ENCODE measurements around the gene NREP.

GRCh38 chr5:111782216-111782615 lies 25.2 kb upstream of the NREP start:
- TF ChIP-seq, protein P1, sequence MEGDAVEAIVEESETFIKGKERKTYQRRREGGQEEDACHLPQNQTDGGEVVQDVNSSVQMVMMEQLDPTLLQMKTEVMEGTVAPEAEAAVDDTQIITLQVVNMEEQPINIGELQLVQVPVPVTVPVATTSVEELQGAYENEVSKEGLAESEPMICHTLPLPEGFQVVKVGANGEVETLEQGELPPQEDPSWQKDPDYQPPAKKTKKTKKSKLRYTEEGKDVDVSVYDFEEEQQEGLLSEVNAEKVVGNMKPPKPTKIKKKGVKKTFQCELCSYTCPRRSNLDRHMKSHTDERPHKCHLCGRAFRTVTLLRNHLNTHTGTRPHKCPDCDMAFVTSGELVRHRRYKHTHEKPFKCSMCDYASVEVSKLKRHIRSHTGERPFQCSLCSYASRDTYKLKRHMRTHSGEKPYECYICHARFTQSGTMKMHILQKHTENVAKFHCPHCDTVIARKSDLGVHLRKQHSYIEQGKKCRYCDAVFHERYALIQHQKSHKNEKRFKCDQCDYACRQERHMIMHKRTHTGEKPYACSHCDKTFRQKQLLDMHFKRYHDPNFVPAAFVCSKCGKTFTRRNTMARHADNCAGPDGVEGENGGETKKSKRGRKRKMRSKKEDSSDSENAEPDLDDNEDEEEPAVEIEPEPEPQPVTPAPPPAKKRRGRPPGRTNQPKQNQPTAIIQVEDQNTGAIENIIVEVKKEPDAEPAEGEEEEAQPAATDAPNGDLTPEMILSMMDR (IDR thresholded peaks at IDR 0.05): no peak
- no peak for TF ChIP-seq POLR2A (IDR thresholded peaks at IDR 0.05)

Measured in testis (tissue), 2 donors.